GM12872 (cell line): Measurements from ENCODE around the gene ZNF490.
A peak's percentile ranks its signal among the peaks of the same experiment; 100 is the strongest.

Experiments
- TF ChIP-seq, protein P1 (sequence below): IDR thresholded peaks from 3 replicates; pipeline ENCODE4 v1.5.1; 2011; ENCODE audit warnings: low read depth, mild to moderate bottlenecking, low read length, moderate library complexity; ENCODE audit not compliant: insufficient read depth

ZNF490 gene

DNA sequence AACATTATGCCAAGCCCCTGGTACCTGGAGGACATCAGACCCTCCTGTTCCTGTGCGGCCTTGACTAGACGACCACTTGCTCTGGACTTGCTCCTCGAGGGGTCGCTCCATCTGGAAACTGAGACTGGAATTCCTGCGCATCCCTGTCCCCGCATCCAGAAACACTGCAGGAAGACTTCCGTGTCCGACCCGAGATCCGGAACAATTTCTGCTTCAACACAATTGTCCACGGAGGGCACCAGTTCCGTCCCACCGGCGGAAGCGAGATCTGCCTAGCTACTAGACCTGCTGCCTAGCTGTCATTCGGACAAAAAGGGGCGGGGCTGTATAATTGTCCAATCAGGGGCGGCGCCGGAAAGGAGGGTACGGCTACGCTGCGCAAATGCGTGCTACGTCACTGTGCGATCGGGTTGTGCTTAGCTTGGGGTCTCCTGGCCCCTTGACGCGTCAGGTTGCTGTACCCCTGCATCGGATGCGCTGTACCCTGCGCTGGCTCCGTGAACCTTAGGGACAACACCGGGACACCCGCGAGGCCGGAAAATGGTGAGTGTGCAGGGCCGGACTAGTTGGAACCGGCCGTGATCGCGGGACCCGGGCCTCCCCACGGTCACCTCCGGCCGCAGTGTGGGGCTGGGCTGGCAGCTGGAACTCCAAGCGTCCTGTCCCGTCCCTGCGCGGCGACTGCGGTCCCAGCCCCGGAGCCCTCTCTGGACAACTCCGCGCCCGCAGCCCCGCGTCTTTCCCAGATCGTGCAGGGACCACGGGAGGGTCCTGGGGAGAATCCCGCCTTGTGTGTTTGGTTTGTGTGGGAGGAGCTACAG is at the start of gene ZNF490, which contains the start of gene ZNF791:
Gene ZNF490 (minus strand): TSS at position 274 of the 821 bp plus-strand sequence. CDS start 133 bp downstream, at position 141.
Gene ZNF791 (plus strand): TSS at position 381 of the 821 bp plus-strand sequence. CDS start 160 bp downstream, at position 541.
- TF ChIP-seq, protein P1, sequence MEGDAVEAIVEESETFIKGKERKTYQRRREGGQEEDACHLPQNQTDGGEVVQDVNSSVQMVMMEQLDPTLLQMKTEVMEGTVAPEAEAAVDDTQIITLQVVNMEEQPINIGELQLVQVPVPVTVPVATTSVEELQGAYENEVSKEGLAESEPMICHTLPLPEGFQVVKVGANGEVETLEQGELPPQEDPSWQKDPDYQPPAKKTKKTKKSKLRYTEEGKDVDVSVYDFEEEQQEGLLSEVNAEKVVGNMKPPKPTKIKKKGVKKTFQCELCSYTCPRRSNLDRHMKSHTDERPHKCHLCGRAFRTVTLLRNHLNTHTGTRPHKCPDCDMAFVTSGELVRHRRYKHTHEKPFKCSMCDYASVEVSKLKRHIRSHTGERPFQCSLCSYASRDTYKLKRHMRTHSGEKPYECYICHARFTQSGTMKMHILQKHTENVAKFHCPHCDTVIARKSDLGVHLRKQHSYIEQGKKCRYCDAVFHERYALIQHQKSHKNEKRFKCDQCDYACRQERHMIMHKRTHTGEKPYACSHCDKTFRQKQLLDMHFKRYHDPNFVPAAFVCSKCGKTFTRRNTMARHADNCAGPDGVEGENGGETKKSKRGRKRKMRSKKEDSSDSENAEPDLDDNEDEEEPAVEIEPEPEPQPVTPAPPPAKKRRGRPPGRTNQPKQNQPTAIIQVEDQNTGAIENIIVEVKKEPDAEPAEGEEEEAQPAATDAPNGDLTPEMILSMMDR: no peak

DNA sequence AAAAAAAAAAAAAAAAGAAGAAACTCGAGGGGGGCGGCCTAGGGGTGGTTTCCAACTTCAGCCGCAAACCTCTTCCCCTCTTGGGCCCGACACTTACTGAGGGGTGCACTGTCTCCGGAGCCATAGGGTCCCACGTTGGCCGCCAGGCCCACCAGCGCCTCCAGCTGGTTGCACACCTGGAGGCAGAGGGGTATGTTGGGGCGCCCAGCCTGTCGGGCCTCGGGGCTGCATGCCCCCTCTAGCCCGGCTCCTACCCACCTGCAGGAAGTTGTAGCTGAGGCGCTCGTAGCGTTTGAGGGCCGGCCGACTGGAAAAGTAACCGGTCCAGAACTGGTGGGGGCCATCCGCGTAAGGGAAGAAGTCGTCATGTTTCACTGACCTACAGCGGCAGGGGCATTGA is 47.4 kb upstream of the ZNF490 start:
- TF ChIP-seq, protein P1: 0 out of 3 replicates have a peak, but pooled peaks have one; percentile 7

DNA sequence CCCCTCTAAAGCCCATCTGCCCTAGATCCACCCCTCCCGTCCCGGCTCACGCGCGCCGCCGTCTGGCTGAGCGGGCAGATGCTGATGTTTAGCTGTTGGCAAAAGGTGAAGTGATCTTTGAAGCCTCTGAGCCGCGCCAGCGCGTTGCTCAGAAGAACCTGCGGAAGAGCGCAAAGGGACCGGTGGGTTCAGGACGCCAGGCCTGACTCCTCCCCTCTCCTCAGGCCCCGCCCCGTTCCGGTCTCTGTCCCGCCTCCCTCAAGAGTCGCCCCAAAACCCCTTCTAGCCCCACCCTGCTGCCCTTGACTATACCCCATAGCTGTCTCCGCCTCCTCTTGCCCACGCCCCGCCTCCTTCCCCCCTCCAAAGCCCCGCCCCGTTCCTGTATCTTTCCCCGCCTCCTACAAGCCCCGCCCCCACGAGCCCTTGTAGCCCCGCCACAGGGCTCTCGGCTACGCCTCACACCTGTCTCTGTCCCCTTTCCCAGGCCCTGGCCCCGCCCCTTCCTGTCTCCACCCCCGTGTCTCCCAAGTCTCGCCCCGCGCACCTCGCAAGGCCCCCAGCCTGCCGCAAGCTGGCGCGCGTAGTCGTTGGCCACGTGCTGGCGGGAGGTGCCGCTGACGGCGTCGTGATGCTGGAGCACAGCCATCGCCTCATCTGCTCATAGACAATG is 46.4 kb upstream of the ZNF490 start:
- TF ChIP-seq, protein P1: no peak

DNA sequence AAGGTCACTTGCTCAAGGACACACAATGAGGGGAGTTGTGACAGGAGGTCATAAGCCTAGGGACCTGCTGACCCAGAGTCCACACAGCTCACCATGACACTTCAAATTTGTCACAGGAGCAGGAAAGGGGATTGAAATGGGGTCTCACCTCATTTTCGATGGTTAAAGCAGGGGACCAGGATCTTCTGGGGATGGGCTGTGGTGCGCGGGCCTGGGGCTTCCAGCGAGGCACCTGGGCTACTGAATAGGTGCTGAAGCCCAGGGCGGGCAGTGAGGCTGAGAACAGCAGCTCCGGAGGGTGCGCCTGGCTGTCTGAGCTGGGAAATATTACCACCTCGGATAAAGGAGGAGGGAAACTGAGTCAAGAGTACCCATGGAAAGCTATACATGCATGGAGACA is 44.9 kb upstream of the ZNF490 start:
- TF ChIP-seq, protein P1: no peak

DNA sequence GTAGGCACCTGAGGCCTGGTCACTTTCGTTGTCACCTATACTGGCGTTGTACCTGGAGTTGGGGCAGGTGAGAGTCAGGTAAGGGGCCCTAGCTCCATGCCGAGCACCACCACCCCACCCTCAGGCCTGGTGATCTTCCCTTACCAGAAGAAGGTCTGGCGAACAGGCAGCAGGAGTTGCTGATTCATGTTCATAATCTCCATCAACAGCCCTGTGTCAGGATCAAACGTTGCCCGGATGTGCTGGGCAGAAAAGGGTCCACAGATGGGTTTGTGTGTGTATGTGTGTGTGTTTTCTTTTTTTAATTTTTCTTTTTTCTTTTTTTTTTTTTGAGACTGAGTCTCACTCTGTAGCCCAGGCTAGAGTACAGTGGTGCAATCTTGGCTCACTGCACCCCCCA is 41.6 kb upstream of the ZNF490 start:
- TF ChIP-seq, protein P1: no peak

DNA sequence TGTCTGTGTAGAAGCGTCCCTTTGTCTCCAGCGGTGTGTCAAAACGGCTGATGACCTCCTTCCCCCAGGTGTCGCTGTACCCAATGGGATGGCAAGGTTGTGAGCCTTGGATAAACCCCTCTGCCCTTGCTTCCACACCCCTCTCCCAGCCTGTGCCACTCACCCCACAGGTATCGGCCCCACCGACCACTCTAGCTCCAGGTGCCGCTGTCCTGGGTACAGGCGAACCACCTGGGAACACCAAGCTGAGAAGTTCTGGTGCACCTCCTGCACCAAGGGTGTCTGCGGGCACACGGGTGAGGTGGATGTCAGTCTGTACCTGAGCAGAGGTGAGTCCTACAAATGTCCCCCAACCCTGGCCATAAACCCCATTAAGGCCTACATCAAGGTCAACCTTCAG is 39.3 kb upstream of the ZNF490 start:
- TF ChIP-seq, protein P1: no peak

DNA sequence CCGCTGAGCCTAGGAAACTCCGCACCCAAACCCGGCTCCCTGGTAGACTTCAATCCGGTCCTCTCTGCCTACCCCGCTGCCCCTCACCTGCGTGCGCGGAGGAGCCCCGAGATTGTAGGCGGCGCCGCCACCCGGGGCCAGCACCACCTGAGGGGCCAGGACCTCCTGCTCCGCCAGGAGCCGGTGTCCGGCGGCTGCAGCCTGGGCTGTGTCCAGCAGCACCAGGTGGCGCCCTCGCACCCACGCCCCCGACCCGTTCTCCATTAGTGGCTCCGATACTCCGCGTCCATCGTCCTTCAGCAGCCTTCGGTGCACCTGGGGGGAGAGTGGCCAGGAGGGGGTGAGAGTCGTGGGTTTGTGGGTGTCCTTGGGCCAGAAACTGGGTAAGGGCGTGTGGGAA is 37.5 kb upstream of the ZNF490 start:
- TF ChIP-seq, protein P1: no peak
